Measurements from ENCODE around the gene GRIPAP1.

GRIPAP1 gene

GRCh38 chrX:48945517-48946348, 56.3 kb downstream of the GRIPAP1 start:
- Histone ChIP-seq H3K27ac (ENCODE audit: low read depth, low read length) (no peak overlapping the region), H4K20me1 (ENCODE audit: low read depth, low read length) (no peaks in the 10 kb centered on the region), H3K9me2 (replicated peaks; ENCODE audit: insufficient read depth, low read length) (no peaks in the 10 kb centered on the region), H2AFZ (ENCODE audit: low read depth, low read length, severe bottlenecking) (no peak overlapping the region), H3K36me3 (ENCODE audit: low read length) (no peaks in the 10 kb centered on the region), H3K4me2 (ENCODE audit: low read depth, low read length, poor library complexity, severe bottlenecking) (no peak overlapping the region), H3K9ac (ENCODE audit: low read length) (no peak overlapping the region), H3F3A (ENCODE audit: insufficient read depth) (no peaks in the 10 kb centered on the region), H3K4me3 (ENCODE audit: insufficient read depth, low read length, poor library complexity, severe bottlenecking) (no peak overlapping the region), H3K9me3 (ENCODE audit: insufficient read depth, low read length) (no peaks in the 10 kb centered on the region), H3K27me3 (ENCODE audit: low read length) (no peaks in the 10 kb centered on the region), H3K79me2 (ENCODE audit: insufficient read depth, low read length) (no peaks in the 10 kb centered on the region)
- TF ChIP-seq CTCF (IDR thresholded peaks at IDR 0.05; ENCODE audit: insufficient read depth, low read length, poor library complexity, severe bottlenecking) (peak; percentile 60), EZH2phosphoT487 (conservative IDR thresholded peaks at IDR 0.05; ENCODE audit: low read length) (no peak)

GRCh38 chrX:48942895-48943294, 59.2 kb downstream of the GRIPAP1 start:
- Histone ChIP-seq H3K4me3 (ENCODE audit: insufficient read depth, low read length, poor library complexity, severe bottlenecking) (no peak overlapping the region), H3K27ac (ENCODE audit: low read depth, low read length) (no peak overlapping the region), H3K79me2 (ENCODE audit: insufficient read depth, low read length) (no peaks in the 10 kb centered on the region), H3K36me3 (ENCODE audit: low read length) (no peaks in the 10 kb centered on the region), H4K20me1 (ENCODE audit: low read depth, low read length) (no peaks in the 10 kb centered on the region), H3F3A (ENCODE audit: insufficient read depth) (peaks cover 18% of the 10 kb centered on the region), H3K4me2 (ENCODE audit: low read depth, low read length, poor library complexity, severe bottlenecking) (no peak overlapping the region), H3K27me3 (ENCODE audit: low read length) (no peaks in the 10 kb centered on the region), H2AFZ (ENCODE audit: low read depth, low read length, severe bottlenecking) (no peak overlapping the region), H3K9ac (ENCODE audit: low read length) (no peak overlapping the region), H3K9me3 (ENCODE audit: insufficient read depth, low read length) (no peaks in the 10 kb centered on the region), H3K9me2 (replicated peaks; ENCODE audit: insufficient read depth, low read length) (no peaks in the 10 kb centered on the region)
- TF ChIP-seq EZH2phosphoT487 (conservative IDR thresholded peaks at IDR 0.05; ENCODE audit: low read length) (no peak), CTCF (IDR thresholded peaks at IDR 0.05; ENCODE audit: insufficient read depth, low read length, poor library complexity, severe bottlenecking) (no peak)

GRCh38 chrX:48940404-48940955, 61.6 kb downstream of the GRIPAP1 start:
- peak overlapping the region; percentile 97 for H3K27ac ChIP-seq (ENCODE audit: low read depth, low read length)
- H4K20me1 ChIP-seq (ENCODE audit: low read depth, low read length), result no peaks in the 10 kb centered on the region
- no peaks in the 10 kb centered on the region for H3K9me2 ChIP-seq (replicated peaks; ENCODE audit: insufficient read depth, low read length)
- no peaks in the 10 kb centered on the region for H3K9me3 ChIP-seq (ENCODE audit: insufficient read depth, low read length)
- no peak overlapping the region for H3K4me3 ChIP-seq (ENCODE audit: insufficient read depth, low read length, poor library complexity, severe bottlenecking)
- no peaks in the 10 kb centered on the region for H3K36me3 ChIP-seq (ENCODE audit: low read length)
- no peak overlapping the region for H2AFZ ChIP-seq (ENCODE audit: low read depth, low read length, severe bottlenecking)
- H3K4me2 ChIP-seq (ENCODE audit: low read depth, low read length, poor library complexity, severe bottlenecking), result peak overlapping the region; percentile 80
- TF ChIP-seq EZH2phosphoT487 (conservative IDR thresholded peaks at IDR 0.05; ENCODE audit: low read length), result no peak
- TF ChIP-seq CTCF (IDR thresholded peaks at IDR 0.05; ENCODE audit: insufficient read depth, low read length, poor library complexity, severe bottlenecking), result no peak
- H3K9ac ChIP-seq (ENCODE audit: low read length), result peak overlapping the region; percentile 27; the same call in 1 of the 2 replicates
- H3K27me3 ChIP-seq (ENCODE audit: low read length), result no peaks in the 10 kb centered on the region
- no peaks in the 10 kb centered on the region for H3K79me2 ChIP-seq (ENCODE audit: insufficient read depth, low read length)
- peaks cover 25% of the 10 kb centered on the region for H3F3A ChIP-seq (ENCODE audit: insufficient read depth)

All from SU-DHL-6 (cell line).